Stimulated activated CD8-positive, alpha-beta memory T cell treated with anti-CD3 and anti-CD28 coated beads, Interleukin-12 subunit alpha, Interleukin-12 subunit beta, amount 100 ng/mL, for 1 hour (primary cell): ENCODE measurements around the gene NCMAP.
A peak's percentile ranks its signal among the peaks of the same experiment; 100 is the strongest.

Experiments
- DNase-seq: peaks from one replicate; pipeline ENCODE4 v3.0.0-alpha.2; 2020; ENCODE audit warnings: low read depth

Gene NCMAP

GRCh38 chr1:24622218-24622617, 66.3 kb downstream of the NCMAP start:
- DNase-seq: no peak

- DNase-seq: no peak
These were observed 76.9 kb downstream of the NCMAP start for GRCh38 chr1:24632832-24633175.

DNA sequence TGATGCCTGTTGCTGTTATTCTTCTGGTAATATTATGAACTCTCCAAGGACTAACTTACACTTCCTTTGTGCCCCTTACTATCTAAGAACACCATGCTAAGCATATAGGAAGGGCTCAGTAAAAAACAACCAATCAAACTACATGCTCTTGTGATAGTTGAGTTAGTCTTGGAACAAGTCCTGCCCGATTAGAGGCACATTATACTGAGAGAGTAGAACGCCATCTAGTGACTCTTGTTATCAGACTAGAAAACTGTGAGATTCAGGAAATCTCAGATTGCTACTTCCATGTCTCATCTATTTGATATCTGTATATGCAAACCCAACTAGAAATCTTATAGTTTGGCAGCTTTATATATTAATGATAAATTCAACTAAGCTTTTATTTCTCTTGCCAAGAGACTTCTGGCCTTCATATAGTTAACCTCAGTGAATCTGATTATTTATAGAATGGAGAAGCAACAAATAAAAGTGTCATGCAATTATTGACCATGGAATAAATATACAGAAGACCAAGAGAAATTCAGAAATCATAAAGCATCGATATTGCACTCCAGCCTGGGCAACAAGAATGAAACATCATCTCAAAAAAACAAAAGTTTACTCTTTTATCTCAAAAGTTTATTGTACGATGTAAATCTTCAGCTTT, 79.4 kb downstream of the NCMAP start:
- DNase-seq: no peak

DNA sequence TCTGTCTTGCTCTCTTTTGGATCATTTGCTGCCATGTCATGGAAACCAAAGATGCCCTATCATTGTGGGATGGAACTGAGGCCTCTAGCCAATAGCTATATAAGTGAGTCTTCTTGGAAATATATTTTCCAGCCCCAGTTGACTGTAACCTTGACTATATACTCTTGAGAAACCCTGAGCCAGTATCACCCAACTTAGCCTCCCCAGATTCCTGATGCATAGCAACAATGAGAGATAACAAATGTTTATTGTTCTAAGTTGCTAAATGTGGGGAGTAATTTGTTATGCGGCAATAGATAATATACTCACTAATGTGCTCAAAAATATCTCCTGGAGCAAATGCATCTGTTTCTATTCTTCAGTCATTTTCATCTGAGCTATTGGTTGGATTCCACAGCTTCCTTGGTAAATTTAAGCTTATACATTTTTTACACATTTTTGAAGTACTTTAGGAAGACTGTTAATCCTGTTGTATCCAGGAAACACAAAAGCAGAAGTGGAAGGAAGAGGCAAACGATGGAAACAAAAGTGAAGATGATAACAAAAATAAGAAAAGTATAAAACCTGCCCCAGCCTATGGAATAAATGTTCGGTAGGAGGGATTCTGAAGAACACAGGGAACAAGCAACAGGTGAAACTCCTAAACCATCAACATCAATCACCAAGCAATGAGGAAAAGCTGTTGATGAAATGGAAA, 80.9 kb downstream of the NCMAP start:
- no peak for DNase-seq

DNA sequence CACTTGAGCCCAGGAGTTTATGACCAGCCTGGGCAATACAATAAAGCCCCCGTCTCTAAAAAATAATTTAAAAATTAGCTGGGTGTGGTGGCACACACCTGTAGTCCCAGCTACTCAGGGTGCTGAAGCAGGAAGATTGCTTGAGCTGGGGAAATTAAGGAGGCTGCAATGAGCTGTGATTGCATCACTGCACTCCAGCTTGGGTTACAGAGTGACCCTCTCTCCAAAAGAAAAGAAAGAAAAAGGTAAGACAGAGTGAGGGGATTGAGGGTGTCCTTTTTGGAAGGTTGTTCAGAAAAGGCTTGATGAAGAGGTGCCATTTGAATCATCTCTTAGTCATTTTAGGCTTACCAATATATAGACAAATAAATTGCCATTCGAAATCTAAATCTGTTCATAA, 83.2 kb downstream of the NCMAP start:
- no peak for DNase-seq

DNA sequence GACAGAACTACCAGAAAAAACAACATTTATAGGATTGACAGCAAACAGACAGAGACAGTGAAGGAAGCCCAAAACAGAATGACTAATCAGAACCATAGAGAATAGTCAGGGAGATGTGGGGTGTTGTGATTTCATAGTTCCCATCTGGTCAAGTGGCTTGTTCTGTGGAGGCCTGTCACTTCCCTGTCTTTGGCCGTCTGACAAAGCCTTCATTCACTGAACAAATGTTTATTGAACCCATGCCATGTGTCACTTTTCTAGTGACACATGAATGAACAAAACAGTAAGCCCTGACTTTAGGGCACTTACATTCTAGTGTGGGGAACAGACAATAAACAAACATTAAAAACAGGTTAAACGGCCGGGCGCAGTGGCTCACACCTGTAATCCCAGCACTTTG, 84.0 kb downstream of the NCMAP start:
- DNase-seq: no peak

GRCh38 chr1:24640288-24640687, 84.4 kb downstream of the NCMAP start:
- DNase-seq: no peak

- DNase-seq: no peak
These were observed 85.8 kb downstream of the NCMAP start for GRCh38 chr1:24641646-24642151.

GRCh38 chr1:24642481-24643362, 86.8 kb downstream of the NCMAP start, which contains the start of gene SRRM1:
SRRM1 (plus strand) TSS chr1:24643302; CDS start chr1:24643327, 25 bp downstream.
- peak; percentile 97 for DNase-seq

- DNase-seq: no peak
These were observed 87.6 kb downstream of the NCMAP start for GRCh38 chr1:24643363-24644099.

DNA sequence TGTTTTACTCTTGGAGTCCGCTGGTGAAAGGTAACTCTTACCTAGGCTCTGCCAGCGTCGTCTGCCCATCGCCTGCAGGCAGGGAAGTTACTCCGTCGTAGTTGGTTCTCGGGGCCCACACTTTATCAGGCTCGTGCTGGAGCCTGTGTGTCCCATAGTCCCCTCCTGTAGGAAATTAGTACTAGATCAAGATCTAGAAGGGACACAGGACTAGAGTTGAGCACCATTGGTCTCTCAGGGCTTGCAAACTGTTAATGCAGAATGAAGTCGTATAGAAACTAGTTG, 88.2 kb downstream of the NCMAP start:
- DNase-seq: no peak

GRCh38 chr1:24648919-24649318, 93.0 kb downstream of the NCMAP start:
- no peak for DNase-seq

GRCh38 chr1:24652382-24652781, 96.5 kb downstream of the NCMAP start:
- DNase-seq: no peak

DNA sequence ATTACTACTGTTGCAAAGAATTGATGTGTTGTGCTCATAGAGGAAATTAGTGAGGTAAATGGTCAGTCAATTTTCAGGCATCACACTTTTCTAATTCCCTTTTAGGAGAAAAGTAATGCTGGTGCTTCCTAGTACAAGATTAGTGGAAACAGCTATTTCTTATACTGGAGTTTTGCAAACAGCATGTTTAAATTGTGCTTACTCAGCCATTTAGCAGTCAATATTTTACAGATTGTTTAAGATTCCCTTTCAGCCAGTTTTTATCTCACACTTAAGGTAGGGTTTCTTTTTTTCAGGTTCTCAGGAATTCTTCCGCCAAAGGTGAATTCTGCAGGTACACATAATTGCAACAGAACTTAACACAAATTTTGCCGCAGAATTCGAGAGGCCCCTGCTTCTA, 98.1 kb downstream of the NCMAP start:
- no peak for DNase-seq

DNA sequence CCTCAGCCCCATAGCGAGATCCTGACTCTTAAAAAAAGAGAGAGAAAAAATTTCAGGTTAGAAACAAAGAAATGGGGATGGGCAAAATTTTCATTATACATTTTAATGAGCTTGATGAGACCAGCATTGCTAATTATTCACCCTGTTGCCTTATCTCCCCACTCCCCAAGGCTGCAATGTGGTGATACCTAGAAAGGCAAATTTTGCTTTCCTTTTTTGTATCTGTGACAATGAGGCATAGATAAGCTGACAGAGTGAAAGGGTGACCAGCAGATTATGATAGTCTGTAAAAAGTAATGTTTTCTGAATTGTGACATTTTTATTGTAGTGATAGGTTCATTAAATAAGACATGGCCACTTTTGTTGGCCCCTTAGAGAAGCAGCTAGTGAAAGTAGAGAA, 100.2 kb downstream of the NCMAP start:
- DNase-seq: no peak

GRCh38 chr1:24657781-24658180, 101.9 kb downstream of the NCMAP start:
- no peak for DNase-seq
